Astrocyte (in vitro differentiated cells and primary cell): ENCODE results near the gene CCDC15. TPM values are rescaled to one million over a fixed set of nuclear protein-coding genes. Genes with fewer than 3 reads are reported as not detected.

Experiments used
- DNase-seq: peaks from one replicate; pipeline ENCODE4 v3.0.0-alpha.2; 2010; ENCODE audit warnings: low read depth
- FAIRE-seq: peaks from 2 replicates; lab custom pipeline; 2011; peaks lifted over from hg19 to GRCh38; lab: Jason Lieb, UNC
- H2AFZ ChIP-seq: 2 replicates; pipeline ENCODE4 v1.6.0; 2012; ENCODE audit warnings: low read depth, low read length, inconsistent platforms
- H3K27ac ChIP-seq: 2 replicates; pipeline ENCODE4 v1.5.1; 2011; ENCODE audit warnings: low read depth, low read length, inconsistent platforms
- H3K27me3 ChIP-seq: 2 replicates; pipeline ENCODE4 v1.6.0; 2011; ENCODE audit warnings: low read length, inconsistent platforms; ENCODE audit not compliant: insufficient read depth
- H3K36me3 ChIP-seq: 2 replicates; pipeline ENCODE4 v1.5.1; 2011; ENCODE audit warnings: low read length, inconsistent platforms; ENCODE audit not compliant: insufficient read depth
- H3K4me1 ChIP-seq: 2 replicates; pipeline ENCODE4 v1.5.1; 2011; ENCODE audit warnings: low read length, inconsistent platforms; ENCODE audit not compliant: insufficient read depth
- H3K4me2 ChIP-seq: 2 replicates; pipeline ENCODE4 v1.6.0; 2012; ENCODE audit warnings: low read length, inconsistent platforms
- H3K4me3 ChIP-seq: 2 replicates; pipeline ENCODE4 v1.5.1; 2011; ENCODE audit warnings: low read depth, mild to moderate bottlenecking, low read length, inconsistent platforms; ENCODE audit not compliant: insufficient read depth
- H3K79me2 ChIP-seq: 2 replicates; pipeline ENCODE4 v1.6.0; 2012; ENCODE audit warnings: mild to moderate bottlenecking, low read length, inconsistent platforms; ENCODE audit not compliant: insufficient read depth
- H3K9ac ChIP-seq: 2 replicates; pipeline ENCODE4 v1.6.0; 2012; ENCODE audit warnings: mild to moderate bottlenecking, low read length, inconsistent platforms
- H3K9me3 ChIP-seq: 2 replicates; pipeline ENCODE4 v1.5.1; 2012; ENCODE audit warnings: low read depth, mild to moderate bottlenecking, low read length, inconsistent platforms; ENCODE audit not compliant: insufficient read depth
- H4K20me1 ChIP-seq: 2 replicates; pipeline ENCODE4 v1.6.0; 2012; ENCODE audit warnings: low read length, inconsistent platforms; ENCODE audit not compliant: insufficient read depth
- H3K27ac Mint-ChIP-seq: one replicate; pipeline ENCODE4 v1.8.0; 2021; ENCODE audit warnings: mild to moderate bottlenecking, mixed read lengths; ENCODE audit not compliant: unreplicated experiment
- H3K27me3 Mint-ChIP-seq: one replicate; pipeline ENCODE4 v1.8.0; 2021; ENCODE audit warnings: low read depth, mixed read lengths; ENCODE audit not compliant: unreplicated experiment
- H3K36me3 Mint-ChIP-seq: one replicate; pipeline ENCODE4 v1.8.0; 2021; ENCODE audit warnings: low read depth, mixed read lengths; ENCODE audit not compliant: unreplicated experiment
- H3K4me1 Mint-ChIP-seq: one replicate; pipeline ENCODE4 v1.8.0; 2021; ENCODE audit warnings: low read depth, mixed read lengths; ENCODE audit not compliant: unreplicated experiment
- H3K4me3 Mint-ChIP-seq: one replicate; pipeline ENCODE4 v1.8.0; 2021; ENCODE audit warnings: mild to moderate bottlenecking, moderate library complexity, mixed read lengths; ENCODE audit not compliant: unreplicated experiment
- H3K9me3 Mint-ChIP-seq: one replicate; pipeline ENCODE4 v1.8.0; 2021; ENCODE audit warnings: mild to moderate bottlenecking, mixed read lengths; ENCODE audit not compliant: unreplicated experiment
- EZH2 ChIP-seq: IDR thresholded peaks from 2 replicates; pipeline ENCODE4 v1.6.1; 2012; ENCODE audit warnings: mild to moderate bottlenecking, low read length, inconsistent platforms; ENCODE audit not compliant: insufficient read depth
- total RNA-seq: library from RNA; stranded (reverse); gene quantifications from 2 replicates; pipeline ENCODE4 v1.2.1, GENCODE V29; 2021
- TF ChIP-seq, protein P1 (sequence below): IDR thresholded peaks from 2 replicates; pipeline ENCODE4 v1.5.1; 2011; ENCODE audit warnings: low read depth, mild to moderate bottlenecking, inconsistent platforms, low read length, moderate library complexity; ENCODE audit not compliant: insufficient read depth

Gene CCDC15
- total RNA-seq, 1 donor from 2014 or later: 0.75 TPM

- Mint-ChIP-seq H3K4me1 (no peaks in the 10 kb centered on the region), H3K27me3 (no peaks in the 10 kb centered on the region), H3K9me3 (no peaks in the 10 kb centered on the region), H3K4me3 (no peak overlapping the region), H3K27ac (no peak overlapping the region), H3K36me3 (no peaks in the 10 kb centered on the region)
- no peak overlapping the region for H3K4me3 ChIP-seq
- no peak overlapping the region for H3K9ac ChIP-seq
- no peak overlapping the region for H3K27ac ChIP-seq
- DNase-seq (no peak), FAIRE-seq (no peak)
- H2AFZ ChIP-seq: no peak overlapping the region
- no peaks in the 10 kb centered on the region for H3K79me2 ChIP-seq
- H4K20me1 ChIP-seq: no peaks in the 10 kb centered on the region
- H3K36me3 ChIP-seq: peaks cover 4% of the 10 kb centered on the region
- H3K9me3 ChIP-seq: no peaks in the 10 kb centered on the region
- no peaks in the 10 kb centered on the region for H3K4me1 ChIP-seq
- no peak for TF ChIP-seq EZH2
- TF ChIP-seq, protein P1, sequence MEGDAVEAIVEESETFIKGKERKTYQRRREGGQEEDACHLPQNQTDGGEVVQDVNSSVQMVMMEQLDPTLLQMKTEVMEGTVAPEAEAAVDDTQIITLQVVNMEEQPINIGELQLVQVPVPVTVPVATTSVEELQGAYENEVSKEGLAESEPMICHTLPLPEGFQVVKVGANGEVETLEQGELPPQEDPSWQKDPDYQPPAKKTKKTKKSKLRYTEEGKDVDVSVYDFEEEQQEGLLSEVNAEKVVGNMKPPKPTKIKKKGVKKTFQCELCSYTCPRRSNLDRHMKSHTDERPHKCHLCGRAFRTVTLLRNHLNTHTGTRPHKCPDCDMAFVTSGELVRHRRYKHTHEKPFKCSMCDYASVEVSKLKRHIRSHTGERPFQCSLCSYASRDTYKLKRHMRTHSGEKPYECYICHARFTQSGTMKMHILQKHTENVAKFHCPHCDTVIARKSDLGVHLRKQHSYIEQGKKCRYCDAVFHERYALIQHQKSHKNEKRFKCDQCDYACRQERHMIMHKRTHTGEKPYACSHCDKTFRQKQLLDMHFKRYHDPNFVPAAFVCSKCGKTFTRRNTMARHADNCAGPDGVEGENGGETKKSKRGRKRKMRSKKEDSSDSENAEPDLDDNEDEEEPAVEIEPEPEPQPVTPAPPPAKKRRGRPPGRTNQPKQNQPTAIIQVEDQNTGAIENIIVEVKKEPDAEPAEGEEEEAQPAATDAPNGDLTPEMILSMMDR: no peak
- no peaks in the 10 kb centered on the region for H3K27me3 ChIP-seq
- H3K4me2 ChIP-seq: no peak overlapping the region
These were observed 34.1 kb downstream of the CCDC15 start for GRCh38 chr11:124988063-124988462.

DNA sequence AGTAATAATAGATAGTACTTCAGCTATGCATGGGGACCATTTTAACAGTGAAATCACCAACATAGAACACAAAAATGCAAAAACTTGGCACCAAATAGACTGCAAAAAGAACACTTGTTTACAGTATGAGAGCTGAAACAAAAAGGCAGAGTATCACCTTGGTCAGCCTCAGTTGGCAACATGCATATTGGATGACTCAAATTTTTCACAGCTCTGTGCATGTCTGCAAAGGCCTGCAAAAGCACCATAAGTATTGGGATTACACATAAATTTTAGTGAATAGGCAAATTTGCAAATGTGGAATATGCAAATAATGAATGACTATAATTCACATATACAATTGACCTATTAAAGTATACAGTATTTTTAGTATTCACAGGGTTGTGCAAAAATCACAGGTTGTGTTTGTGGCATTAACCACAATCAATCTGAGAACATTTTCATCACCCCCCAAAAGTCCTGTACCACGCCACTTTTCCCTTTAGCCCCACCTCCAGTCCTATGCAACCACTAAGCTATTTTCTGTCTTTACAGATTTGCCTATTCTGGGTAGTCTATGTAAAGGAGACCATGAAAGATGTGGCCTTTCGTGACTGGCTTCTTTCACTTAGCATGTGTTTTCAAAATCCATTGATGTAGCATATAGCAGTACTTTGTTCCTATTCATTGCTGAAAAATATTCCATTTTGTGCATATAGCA is 47.2 kb downstream of the CCDC15 start:
- H3K4me3 Mint-ChIP-seq: no peak overlapping the region
- TF ChIP-seq, protein P1: no peak
- no peak for TF ChIP-seq EZH2
- H3K4me3 ChIP-seq: no peak overlapping the region
- DNase-seq: peak; percentile 29
- H3K4me1 ChIP-seq: no peaks in the 10 kb centered on the region
- no peaks in the 10 kb centered on the region for H3K4me1 Mint-ChIP-seq
- no peaks in the 10 kb centered on the region for H3K9me3 ChIP-seq
- no peaks in the 10 kb centered on the region for H3K27me3 ChIP-seq
- H2AFZ ChIP-seq: no peak overlapping the region
- peaks cover 2% of the 10 kb centered on the region for H3K9me3 Mint-ChIP-seq
- H3K79me2 ChIP-seq: no peaks in the 10 kb centered on the region
- H3K36me3 Mint-ChIP-seq: no peaks in the 10 kb centered on the region
- H3K27ac Mint-ChIP-seq: no peak overlapping the region
- H4K20me1 ChIP-seq: no peaks in the 10 kb centered on the region
- no peaks in the 10 kb centered on the region for H3K27me3 Mint-ChIP-seq
- no peaks in the 10 kb centered on the region for H3K36me3 ChIP-seq
- H3K4me2 ChIP-seq: no peak overlapping the region
- H3K9ac ChIP-seq: no peak overlapping the region
- H3K27ac ChIP-seq: no peak overlapping the region
- no peak for FAIRE-seq

- Histone ChIP-seq H2AFZ (no peak overlapping the region), H3K9ac (no peak overlapping the region), H3K4me2 (no peak overlapping the region), H3K27me3 (no peaks in the 10 kb centered on the region), H3K4me1 (no peaks in the 10 kb centered on the region), H4K20me1 (no peaks in the 10 kb centered on the region), H3K27ac (no peak overlapping the region), H3K9me3 (no peaks in the 10 kb centered on the region), H3K36me3 (no peaks in the 10 kb centered on the region), H3K79me2 (no peaks in the 10 kb centered on the region), H3K4me3 (no peak overlapping the region)
- H3K36me3 Mint-ChIP-seq: no peaks in the 10 kb centered on the region
- FAIRE-seq (no peak), DNase-seq (no peak)
- H3K9me3 Mint-ChIP-seq: peaks cover 2% of the 10 kb centered on the region
- H3K27ac Mint-ChIP-seq: no peak overlapping the region
- no peak overlapping the region for H3K4me3 Mint-ChIP-seq
- H3K27me3 Mint-ChIP-seq: no peaks in the 10 kb centered on the region
- H3K4me1 Mint-ChIP-seq: no peaks in the 10 kb centered on the region
- TF ChIP-seq EZH2: no peak
- TF ChIP-seq, protein P1: no peak
These were observed 47.8 kb downstream of the CCDC15 start for GRCh38 chr11:125001849-125002248.
